ENCODE results near the gene STYX.
A peak's percentile ranks its signal among the peaks of the same experiment; 100 is the strongest.

The STYX gene

GRCh38 chr14:52781629-52782028 is 51.7 kb downstream of the STYX start:
- POLR2A ChIA-PET: no interaction called here
- CTCF ChIA-PET: no interaction called here
- no peak for DNase-seq (ENCODE audit: extremely low spot score)
- TF ChIP-seq LEF1 (IDR thresholded peaks at IDR 0.05; ENCODE audit: borderline replicate concordance): no peak
- TF ChIP-seq TARDBP (IDR thresholded peaks at IDR 0.05): no peak
- no peak for TF ChIP-seq FOXM1 (IDR thresholded peaks at IDR 0.05; ENCODE audit: borderline replicate concordance)

- POLR2A ChIA-PET: interaction anchor here (1.3 kb wide), 1 partner anchor 8 kb away, joined by 3 read pairs; the partner anchor contains the start of gene GNPNAT1
- no peak for DNase-seq (ENCODE audit: extremely low spot score)
- TF ChIP-seq ZNF384 (IDR thresholded peaks at IDR 0.05) (no peak), LEF1 (IDR thresholded peaks at IDR 0.05; ENCODE audit: borderline replicate concordance) (no peak), SP1 (IDR thresholded peaks at IDR 0.05) (no peak), BHLHE40 (IDR thresholded peaks at IDR 0.05; ENCODE audit: borderline replicate concordance) (no peak), FOXA1 (IDR thresholded peaks at IDR 0.05) (no peak)
- CTCF ChIA-PET: no interaction called here
These were observed 53.2 kb downstream of the STYX start for GRCh38 chr14:52783206-52783605.

DNA sequence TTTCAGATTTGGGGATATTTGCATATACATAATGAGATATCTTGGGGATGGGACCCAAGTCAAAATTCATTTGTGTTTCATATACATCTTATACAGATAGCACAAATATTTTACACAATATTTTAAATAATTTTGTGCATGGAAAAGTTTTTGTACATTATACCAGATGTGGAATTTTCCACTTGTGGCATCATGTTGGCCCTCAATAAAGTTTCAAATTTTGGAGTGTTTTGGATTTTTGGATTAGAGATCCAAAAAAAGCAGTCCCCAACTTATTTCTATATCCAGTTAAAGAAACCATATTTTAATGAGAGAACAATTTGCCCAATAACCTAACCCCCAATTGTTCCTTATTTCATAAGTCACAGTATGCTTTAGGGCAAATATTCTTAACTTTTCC is 56.9 kb downstream of the STYX start:
- no peak for DNase-seq (ENCODE audit: extremely low spot score)
- CTCF ChIA-PET: no interaction called here
- no peak for TF ChIP-seq HDGF (IDR thresholded peaks at IDR 0.05; ENCODE audit: borderline replicate concordance)
- no peak for TF ChIP-seq FOXA1 (IDR thresholded peaks at IDR 0.05)
- TF ChIP-seq ZNF384 (IDR thresholded peaks at IDR 0.05): no peak
- TF ChIP-seq SP1 (IDR thresholded peaks at IDR 0.05): no peak
- no peak for TF ChIP-seq BHLHE40 (IDR thresholded peaks at IDR 0.05; ENCODE audit: borderline replicate concordance)
- TF ChIP-seq L3MBTL2 (conservative IDR thresholded peaks at IDR 0.05): no peak
- TF ChIP-seq ARNT (IDR thresholded peaks at IDR 0.05): no peak
- TF ChIP-seq TARDBP (IDR thresholded peaks at IDR 0.05): no peak
- no peak for TF ChIP-seq FOXK2 (IDR thresholded peaks at IDR 0.05)
- no peak for TF ChIP-seq NFRKB (IDR thresholded peaks at IDR 0.05)
- TF ChIP-seq LEF1 (IDR thresholded peaks at IDR 0.05; ENCODE audit: borderline replicate concordance): no peak
- TF ChIP-seq, protein P1, sequence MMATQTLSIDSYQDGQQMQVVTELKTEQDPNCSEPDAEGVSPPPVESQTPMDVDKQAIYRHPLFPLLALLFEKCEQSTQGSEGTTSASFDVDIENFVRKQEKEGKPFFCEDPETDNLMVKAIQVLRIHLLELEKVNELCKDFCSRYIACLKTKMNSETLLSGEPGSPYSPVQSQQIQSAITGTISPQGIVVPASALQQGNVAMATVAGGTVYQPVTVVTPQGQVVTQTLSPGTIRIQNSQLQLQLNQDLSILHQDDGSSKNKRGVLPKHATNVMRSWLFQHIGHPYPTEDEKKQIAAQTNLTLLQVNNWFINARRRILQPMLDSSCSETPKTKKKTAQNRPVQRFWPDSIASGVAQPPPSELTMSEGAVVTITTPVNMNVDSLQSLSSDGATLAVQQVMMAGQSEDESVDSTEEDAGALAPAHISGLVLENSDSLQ (IDR thresholded peaks at IDR 0.05): no peak
- POLR2A ChIA-PET: no interaction called here

DNA sequence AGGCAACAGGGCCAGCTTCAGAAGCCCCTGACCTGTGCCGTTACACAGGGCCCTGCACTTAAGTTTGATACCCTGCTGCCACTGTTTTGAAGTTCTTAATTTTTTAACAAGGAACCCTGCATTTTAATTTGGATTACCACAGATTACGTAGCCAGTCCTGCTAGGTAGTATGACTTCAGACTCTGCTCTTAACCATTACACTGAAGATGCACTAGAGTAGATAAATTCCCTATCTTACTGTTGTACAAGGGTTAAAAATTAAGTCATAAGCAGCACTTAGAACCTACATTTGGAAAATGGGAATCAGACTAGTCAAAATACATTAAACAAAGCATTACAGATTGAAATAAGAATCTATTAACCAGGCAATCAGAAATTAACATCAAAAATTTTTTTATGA is 59.2 kb downstream of the STYX start:
- no peak for TF ChIP-seq CTBP1 (IDR thresholded peaks at IDR 0.05; ENCODE audit: borderline replicate concordance)
- TF ChIP-seq ELF4 (IDR thresholded peaks at IDR 0.05): no peak
- no peak for TF ChIP-seq NFRKB (IDR thresholded peaks at IDR 0.05)
- TF ChIP-seq HDGF (IDR thresholded peaks at IDR 0.05; ENCODE audit: borderline replicate concordance): no peak
- no peak for TF ChIP-seq TARDBP (IDR thresholded peaks at IDR 0.05)
- no peak for TF ChIP-seq ZNF384 (IDR thresholded peaks at IDR 0.05)
- TF ChIP-seq, protein P1 (IDR thresholded peaks at IDR 0.05): no peak
- POLR2A ChIA-PET: no interaction called here
- DNase-seq (ENCODE audit: extremely low spot score): peak; percentile 9
- CTCF ChIA-PET: interaction anchor here (0.7 to 1.3 kb wide), 2 partner anchors 52 to 1832 kb away, joined by 3 to 7 read pairs; no protein-coding TSS in a partner anchor

- DNase-seq (ENCODE audit: extremely low spot score): no peak
- POLR2A ChIA-PET: interaction anchor here (1.0 to 2.3 kb wide), 4 partner anchors 48 to 238 kb away, joined by 3 to 6 read pairs (median 4); partner anchors contain the start of genes ERO1A, GPR137C, STYX and TXNDC16
- CTCF ChIA-PET: interaction anchor here (1.3 kb wide), 1 partner anchor 51 kb away, joined by 7 read pairs; no protein-coding TSS in a partner anchor
- TF ChIP-seq FOXK2 (IDR thresholded peaks at IDR 0.05) (no peak), ZNF384 (IDR thresholded peaks at IDR 0.05) (0 out of 2 replicates have a peak, but pooled peaks have one; percentile 26), TARDBP (IDR thresholded peaks at IDR 0.05) (no peak), HDGF (IDR thresholded peaks at IDR 0.05; ENCODE audit: borderline replicate concordance) (no peak), L3MBTL2 (conservative IDR thresholded peaks at IDR 0.05) (no peak), NFRKB (IDR thresholded peaks at IDR 0.05) (no peak), SP1 (IDR thresholded peaks at IDR 0.05) (no peak), BHLHE40 (IDR thresholded peaks at IDR 0.05; ENCODE audit: borderline replicate concordance) (no peak)
These were observed 60.2 kb downstream of the STYX start for GRCh38 chr14:52790011-52790755.

DNA sequence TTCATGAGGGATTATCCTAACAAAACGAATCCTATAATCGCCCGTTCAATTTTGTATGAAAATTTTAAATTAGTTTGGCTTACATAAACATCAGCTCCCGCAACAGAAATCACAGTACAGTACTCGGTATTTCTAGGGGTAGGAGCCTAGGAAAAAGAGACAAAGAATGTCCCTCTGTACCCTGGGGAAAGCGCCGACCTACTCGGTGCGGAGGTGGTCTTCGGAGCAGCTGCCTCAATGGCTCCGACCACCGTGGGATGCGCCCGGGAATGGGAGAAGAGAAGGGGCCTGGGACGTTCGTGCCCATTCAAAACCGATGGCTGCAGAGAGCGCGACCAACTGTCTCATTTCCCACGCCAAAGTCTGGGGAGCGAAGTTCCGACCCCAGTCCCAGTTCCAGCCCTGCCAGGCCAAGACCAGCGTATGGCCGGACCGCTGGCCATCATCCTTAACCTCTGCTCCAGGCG is 60.8 kb downstream of the STYX start:
- DNase-seq (ENCODE audit: extremely low spot score): peak; percentile 25
- no peak for TF ChIP-seq FOXM1 (IDR thresholded peaks at IDR 0.05; ENCODE audit: borderline replicate concordance)
- no peak for TF ChIP-seq SUZ12 (IDR thresholded peaks at IDR 0.05)
- no peak for TF ChIP-seq ELF4 (IDR thresholded peaks at IDR 0.05)
- no peak for TF ChIP-seq ZNF384 (IDR thresholded peaks at IDR 0.05)
- ChIA-PET CTCF (no interaction called here), POLR2A (interaction anchor here (1.0 to 2.3 kb wide), 6 partner anchors 8 to 239 kb away, joined by 3 to 6 read pairs (median 4); partner anchors contain the start of genes ERO1A, GPR137C, STYX and TXNDC16)

Measured in HEK293T (cell line).